ENCODE data around the gene XAF1.

DNA sequence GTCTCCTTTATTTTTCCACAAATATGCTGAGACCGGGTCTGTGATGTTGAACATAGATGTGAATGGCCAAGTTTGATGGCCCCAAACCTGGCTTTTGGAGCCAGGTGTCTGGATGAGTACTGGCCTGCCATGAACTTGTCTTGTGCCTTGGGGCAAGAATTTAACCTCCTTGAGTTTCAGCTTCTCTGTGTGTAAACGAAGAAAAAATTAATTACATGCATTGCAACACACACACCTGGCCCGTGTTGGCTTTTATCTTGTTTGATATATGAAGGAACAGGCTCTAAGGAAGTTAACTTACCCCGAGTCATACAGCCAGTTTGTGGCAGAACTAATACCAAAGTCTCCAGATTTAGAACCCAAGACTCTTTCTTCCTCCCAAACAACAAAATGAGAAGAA is 33.3 kb downstream of the XAF1 start:
- TF ChIP-seq GLIS3 (CRISPR knock-in tag; IDR thresholded peaks at IDR 0.05) (no peak), BACH2 (CRISPR knock-in tag; IDR thresholded peaks at IDR 0.05; ENCODE audit: borderline replicate concordance) (no peak), ARNTL (CRISPR knock-in tag; IDR thresholded peaks at IDR 0.05; ENCODE audit: borderline replicate concordance, low read depth) (no peak), ZFP3 (CRISPR knock-in tag; IDR thresholded peaks at IDR 0.05) (no peak), ISL1 (CRISPR knock-in tag; IDR thresholded peaks at IDR 0.05) (no peak), RARB (CRISPR knock-in tag; IDR thresholded peaks at IDR 0.05) (no peak), ZFP30 (CRISPR knock-in tag; IDR thresholded peaks at IDR 0.05) (no peak), OSR1 (CRISPR knock-in tag; IDR thresholded peaks at IDR 0.05) (no peak)
- TF ChIP-seq, protein P1, sequence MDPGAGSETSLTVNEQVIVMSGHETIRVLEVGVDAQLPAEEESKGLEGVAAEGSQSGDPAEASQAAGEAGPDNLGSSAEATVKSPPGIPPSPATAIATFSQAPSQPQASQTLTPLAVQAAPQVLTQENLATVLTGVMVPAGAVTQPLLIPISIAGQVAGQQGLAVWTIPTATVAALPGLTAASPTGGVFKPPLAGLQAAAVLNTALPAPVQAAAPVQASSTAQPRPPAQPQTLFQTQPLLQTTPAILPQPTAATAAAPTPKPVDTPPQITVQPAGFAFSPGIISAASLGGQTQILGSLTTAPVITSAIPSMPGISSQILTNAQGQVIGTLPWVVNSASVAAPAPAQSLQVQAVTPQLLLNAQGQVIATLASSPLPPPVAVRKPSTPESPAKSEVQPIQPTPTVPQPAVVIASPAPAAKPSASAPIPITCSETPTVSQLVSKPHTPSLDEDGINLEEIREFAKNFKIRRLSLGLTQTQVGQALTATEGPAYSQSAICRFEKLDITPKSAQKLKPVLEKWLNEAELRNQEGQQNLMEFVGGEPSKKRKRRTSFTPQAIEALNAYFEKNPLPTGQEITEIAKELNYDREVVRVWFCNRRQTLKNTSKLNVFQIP (CRISPR knock-in tag; IDR thresholded peaks at IDR 0.05; ENCODE audit: borderline replicate concordance, low read depth): no peak
- TF ChIP-seq, protein P2, sequence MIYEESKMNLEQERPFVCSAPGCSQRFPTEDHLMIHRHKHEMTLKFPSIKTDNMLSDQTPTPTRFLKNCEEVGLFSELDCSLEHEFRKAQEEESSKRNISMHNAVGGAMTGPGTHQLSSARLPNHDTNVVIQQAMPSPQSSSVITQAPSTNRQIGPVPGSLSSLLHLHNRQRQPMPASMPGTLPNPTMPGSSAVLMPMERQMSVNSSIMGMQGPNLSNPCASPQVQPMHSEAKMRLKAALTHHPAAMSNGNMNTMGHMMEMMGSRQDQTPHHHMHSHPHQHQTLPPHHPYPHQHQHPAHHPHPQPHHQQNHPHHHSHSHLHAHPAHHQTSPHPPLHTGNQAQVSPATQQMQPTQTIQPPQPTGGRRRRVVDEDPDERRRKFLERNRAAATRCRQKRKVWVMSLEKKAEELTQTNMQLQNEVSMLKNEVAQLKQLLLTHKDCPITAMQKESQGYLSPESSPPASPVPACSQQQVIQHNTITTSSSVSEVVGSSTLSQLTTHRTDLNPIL (CRISPR knock-in tag; IDR thresholded peaks at IDR 0.05; ENCODE audit: low read depth): no peak
- TF ChIP-seq, protein P3, sequence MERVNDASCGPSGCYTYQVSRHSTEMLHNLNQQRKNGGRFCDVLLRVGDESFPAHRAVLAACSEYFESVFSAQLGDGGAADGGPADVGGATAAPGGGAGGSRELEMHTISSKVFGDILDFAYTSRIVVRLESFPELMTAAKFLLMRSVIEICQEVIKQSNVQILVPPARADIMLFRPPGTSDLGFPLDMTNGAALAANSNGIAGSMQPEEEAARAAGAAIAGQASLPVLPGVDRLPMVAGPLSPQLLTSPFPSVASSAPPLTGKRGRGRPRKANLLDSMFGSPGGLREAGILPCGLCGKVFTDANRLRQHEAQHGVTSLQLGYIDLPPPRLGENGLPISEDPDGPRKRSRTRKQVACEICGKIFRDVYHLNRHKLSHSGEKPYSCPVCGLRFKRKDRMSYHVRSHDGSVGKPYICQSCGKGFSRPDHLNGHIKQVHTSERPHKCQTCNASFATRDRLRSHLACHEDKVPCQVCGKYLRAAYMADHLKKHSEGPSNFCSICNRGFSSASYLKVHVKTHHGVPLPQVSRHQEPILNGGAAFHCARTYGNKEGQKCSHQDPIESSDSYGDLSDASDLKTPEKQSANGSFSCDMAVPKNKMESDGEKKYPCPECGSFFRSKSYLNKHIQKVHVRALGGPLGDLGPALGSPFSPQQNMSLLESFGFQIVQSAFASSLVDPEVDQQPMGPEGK (CRISPR knock-in tag; IDR thresholded peaks at IDR 0.05; ENCODE audit: borderline replicate concordance): no peak
